Stimulated activated CD4-positive, alpha-beta T cell treated with anti-CD3 and anti-CD28 coated beads, Interleukin-2, amount 100 ng/mL, for 4 hours (primary cell): ENCODE results near the gene TMEM165.

Source experiments
- DNase-seq: peaks from one replicate; pipeline ENCODE4 v3.0.0-alpha.2; 2020; ENCODE audit warnings: low read depth

Gene TMEM165

DNA sequence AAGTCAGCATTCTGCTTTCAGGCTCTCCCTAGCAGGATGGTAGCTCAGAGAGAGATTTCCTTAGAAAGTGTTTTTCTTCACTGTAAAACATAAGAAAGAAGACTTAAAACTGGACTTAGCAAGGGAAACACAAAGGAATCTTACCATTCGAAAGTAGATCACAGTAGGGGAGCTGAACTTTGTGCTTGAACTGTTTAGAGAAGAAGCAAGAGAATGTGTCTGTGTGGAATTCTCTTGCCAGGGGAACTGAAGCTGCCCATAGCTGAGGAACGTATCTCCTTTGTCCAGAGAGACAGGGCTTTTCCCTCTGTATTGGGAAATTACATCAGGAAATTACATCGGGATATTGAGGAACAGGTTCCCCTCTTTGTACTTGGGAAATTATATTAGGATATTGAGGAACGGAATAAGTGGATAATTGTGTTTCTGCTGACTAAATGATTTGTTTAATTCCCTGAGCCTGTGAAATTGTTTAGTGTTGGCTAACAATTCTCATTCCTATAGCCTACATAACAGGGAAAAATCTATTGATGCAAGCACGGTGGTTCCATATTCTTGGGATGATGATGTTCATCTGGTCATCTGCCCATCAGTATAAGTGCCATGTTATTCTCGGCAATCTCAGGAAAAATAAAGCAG, 28.6 kb upstream of the TMEM165 start:
- no peak for DNase-seq

GRCh38 chr4:55369968-55370367, 25.8 kb upstream of the TMEM165 start:
- DNase-seq = no peak

- no peak for DNase-seq
These were observed 23.5 kb upstream of the TMEM165 start for GRCh38 chr4:55372259-55372658.

- no peak for DNase-seq
These were observed 22.3 kb upstream of the TMEM165 start for GRCh38 chr4:55373461-55373860.

DNA sequence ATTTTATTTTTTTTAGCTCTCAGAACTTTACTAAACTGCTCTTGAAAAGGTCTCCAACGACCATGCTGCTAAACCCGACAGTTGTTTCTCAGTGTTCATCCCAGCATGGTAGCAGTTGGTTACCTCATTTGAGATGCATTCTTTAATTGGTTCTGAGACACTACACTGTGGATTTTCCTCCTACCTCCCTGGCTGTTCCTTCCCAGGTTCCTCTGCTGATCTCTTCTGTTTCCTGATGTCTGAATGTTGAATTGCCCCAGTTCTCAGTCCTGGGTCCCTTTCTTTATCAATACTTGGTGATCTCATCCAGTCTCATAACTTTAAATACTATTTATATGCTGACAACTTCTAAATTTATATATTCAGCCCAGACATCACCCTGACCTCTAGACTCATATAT, 19.1 kb upstream of the TMEM165 start:
- DNase-seq = no peak

DNA sequence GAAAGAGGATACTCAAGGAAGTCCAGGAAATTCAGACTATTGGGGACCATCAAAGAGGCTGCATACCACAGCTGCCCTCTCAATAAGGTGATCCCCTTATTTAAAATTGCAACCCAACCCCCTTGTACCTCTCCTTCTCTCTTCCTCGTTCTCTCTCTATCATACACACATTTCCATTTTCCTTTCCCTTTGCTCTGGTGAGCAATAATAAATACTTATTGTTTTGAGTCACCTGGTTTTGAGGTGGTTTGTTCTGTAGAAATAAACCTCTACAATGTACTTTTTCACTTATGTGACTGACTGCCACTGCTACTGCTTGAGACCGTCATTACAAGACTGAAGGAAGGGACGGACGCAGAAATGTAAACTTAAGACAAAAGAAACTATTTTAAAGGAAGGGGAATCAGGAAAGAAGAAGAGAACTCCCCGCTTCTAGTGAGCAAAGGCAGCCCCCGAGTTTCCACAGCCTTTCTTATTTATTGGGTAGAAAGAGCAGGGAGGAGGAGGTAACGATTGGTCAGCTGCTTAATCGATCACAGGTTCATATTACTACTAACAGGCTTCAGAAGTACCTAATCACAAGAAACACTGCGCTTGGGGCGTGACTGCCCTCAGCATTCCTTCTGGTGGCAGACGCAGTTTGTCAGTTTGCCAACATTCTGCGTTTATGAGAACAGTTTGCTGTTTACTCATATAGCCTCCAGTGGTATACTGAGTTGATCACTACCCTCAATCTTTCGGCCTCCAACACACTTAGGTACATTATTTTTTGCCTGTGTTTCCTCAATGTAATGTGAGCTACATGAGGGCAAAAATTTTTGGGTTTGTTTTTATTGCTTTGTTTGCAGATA, 16.9 kb upstream of the TMEM165 start:
- DNase-seq = no peak

- no peak for DNase-seq
These were observed 15.2 kb upstream of the TMEM165 start for GRCh38 chr4:55380576-55380975.

GRCh38 chr4:55381502-55381901, 14.3 kb upstream of the TMEM165 start:
- DNase-seq = no peak

GRCh38 chr4:55382488-55383003, 13.2 kb upstream of the TMEM165 start:
- DNase-seq = no peak

DNA sequence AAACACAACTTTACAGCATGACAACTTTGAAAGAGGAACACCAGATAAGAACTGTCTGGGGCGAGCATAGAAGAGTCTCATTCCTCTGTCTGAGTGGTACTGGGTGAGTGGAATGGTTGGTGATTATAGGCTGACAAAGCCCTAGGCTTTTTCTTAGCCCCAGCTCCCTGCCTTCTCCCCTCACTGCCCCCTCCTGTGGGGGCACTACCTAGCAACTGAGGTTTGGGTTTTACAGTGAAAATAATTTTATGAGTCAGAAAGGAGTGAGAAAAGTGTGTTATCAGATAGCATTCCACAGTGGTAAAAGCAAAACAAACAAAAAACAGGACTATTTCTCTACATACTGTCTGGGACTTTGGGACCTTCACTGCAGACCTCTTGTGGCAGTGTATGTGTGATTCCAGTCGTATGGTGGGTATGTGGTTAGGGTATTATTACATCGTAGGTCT, 10.5 kb upstream of the TMEM165 start:
- DNase-seq = no peak

GRCh38 chr4:55386073-55386472, 9.7 kb upstream of the TMEM165 start:
- DNase-seq = no peak

DNA sequence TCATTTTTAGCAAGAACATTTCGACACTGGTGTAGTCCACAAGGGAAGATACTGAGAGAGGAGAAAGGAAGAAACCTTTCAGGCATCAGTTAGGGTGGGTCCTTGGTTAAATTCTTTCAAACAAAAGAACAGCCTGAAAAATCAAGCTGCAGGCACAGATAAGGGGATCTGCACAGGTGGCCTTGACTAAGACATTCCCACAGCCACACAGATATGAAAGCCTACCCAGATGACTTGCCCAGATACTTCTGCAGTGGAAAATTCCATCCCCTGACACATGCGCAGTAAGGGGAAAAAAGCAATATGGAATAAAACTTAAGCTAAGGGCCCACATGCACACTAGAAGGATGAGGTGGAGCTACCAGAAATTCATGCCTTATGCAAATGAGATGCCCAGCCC, 8.9 kb upstream of the TMEM165 start:
- no peak for DNase-seq

- DNase-seq = no peak
These were observed 2.1 kb upstream of the TMEM165 start for GRCh38 chr4:55393461-55394320.

DNA sequence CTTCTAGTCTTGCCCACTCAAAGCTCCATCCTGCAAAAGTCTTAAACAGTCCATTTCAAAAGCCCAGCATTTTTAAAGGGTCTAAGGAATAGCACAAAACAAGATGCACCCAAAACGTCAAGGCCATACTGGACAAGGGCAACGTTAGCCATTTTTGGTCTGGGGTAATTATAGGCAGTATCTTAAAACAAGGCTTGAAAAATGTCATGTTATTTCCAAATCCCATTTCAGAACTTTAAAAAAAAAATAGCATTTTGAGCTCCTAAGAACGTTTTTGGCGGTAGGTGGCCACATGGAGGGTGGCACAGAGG, 584 bp upstream of the TMEM165 start:
- no peak for DNase-seq

DNA sequence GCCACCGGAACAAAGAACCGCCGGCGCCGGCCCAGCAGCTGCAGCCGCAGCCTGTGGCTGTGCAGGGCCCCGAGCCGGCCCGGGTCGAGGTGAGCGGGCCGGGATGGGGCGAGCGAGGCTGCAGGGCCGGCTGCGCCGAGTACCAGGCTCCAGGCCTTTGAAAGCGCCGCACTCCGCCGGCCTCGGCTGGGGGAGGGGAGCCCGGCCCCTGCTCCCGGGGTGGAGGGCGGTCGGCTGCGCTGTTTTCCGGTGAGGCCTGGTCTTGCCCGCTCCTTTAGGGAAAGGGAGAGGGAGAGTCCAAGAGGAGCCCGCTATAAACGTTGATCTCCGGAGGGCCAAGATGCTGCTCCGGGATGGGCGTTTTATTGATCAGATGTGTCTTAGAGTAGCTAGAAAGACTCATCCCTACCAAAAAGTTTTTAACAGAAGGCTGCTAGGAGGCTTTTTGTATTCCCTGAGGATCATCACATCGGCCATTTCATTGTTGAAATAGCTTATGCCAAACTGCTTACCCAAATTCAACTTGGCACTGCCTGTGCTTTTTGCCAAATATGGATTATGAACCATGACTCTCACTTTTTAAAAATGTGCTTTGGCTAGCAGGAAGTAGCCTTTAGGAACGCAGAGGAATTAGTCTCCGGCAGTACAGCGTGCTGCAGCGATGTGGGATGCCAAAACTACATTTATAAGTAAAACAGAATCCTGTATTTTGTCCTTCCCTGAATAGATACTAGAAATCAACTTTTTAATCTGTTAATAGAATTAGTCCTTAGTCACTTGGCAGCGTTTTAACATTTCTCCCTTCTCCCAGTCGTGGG, 760 bp downstream of the TMEM165 start:
- no peak for DNase-seq

- DNase-seq = no peak
These were observed 1.3 kb downstream of the TMEM165 start for GRCh38 chr4:55397126-55397436.

DNA sequence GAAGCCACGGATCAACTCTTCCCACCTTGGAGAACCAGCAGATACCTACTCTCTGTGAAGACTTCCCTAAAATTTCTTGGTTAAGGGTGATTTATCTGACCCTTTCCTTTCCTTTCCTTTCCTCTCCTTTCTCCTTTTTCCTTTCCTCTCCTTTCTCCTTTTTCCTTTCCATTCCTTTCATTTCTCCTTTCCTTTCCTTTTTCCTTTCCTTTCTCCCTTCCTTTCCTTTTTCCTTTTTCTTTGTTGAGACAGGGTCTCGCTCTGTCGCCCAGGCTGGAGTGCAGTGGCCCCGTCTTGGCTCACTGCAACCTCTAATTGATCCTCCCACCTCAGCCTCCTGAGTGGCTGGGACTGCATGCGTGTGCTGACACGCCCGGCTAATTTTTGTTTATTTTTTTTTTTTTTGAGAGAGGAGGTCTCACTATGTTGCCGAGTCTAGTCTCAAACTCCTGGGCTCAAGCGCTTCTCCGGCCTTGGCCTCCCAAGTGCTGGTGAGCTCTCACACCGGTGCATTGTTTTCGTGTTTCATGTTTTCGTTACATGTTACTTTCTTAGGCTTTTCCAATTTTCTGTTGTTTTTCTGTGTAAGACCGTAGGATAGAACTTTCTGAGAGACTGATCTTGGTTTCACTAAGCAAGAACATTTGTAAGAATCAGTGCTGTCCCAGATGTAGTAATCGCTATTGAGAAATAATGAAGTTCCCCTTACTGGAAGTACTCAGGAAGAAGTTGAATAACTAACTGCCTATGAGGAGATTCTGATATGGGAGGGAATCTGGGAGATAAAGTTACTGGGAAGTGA, 2.0 kb downstream of the TMEM165 start:
- DNase-seq = no peak

DNA sequence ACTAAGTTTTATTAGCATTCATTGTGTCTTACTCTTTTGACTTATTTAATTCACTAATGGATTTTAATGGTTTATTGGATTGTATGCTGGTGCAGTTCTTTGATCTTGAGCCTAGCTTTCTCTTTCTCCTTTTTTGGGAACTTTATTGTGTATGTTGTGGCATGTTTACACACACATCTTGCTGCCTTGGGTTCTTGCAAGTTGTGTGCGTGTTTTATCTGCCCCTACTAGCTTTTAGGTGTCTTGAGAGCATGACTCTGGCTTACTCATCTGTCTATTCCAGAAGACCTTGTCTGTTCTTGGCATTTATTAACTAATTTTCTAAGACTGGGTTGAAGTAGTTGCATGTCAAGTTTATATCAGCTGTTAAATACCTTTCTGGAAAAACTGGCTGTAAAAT, 2.7 kb downstream of the TMEM165 start:
- DNase-seq = no peak

GRCh38 chr4:55398966-55399365, 3.2 kb downstream of the TMEM165 start:
- no peak for DNase-seq

DNA sequence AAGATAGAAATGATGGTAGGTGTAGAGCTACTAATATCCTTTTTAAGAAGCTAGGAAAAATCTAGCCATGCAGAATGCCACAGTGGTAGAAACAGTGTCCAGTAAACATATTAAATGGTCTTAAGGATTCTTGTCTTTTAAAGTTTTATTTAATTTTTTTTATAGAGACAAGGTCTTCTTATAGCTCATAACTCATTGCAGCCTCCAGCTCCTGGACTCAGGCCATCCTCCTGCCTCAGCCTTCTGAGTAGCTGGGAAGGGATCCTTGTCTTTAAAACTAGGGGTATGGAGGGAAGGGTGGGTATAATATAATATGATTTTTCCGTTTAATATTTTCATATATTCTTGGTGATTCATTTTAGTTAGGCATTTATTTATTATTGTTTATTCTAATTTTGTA, 3.8 kb downstream of the TMEM165 start:
- no peak for DNase-seq

GRCh38 chr4:55405073-55405472, 9.3 kb downstream of the TMEM165 start:
- DNase-seq = no peak
